IPS-15b (cell line): ENCODE data around the gene LRRC51.

ENCODE experiments used
- H3K27me3 ChIP-seq: one replicate; pipeline ENCODE4 v1.6.1; 2013; ENCODE audit warnings: low read length; ENCODE audit not compliant: control insufficient read depth, insufficient read depth
- H3K36me3 ChIP-seq: one replicate; pipeline ENCODE4 v1.6.1; 2013; ENCODE audit warnings: low read length; ENCODE audit not compliant: control insufficient read depth, insufficient read depth
- H3K4me1 ChIP-seq: one replicate; pipeline ENCODE4 v1.6.1; 2013; ENCODE audit warnings: mild to moderate bottlenecking, low read length; ENCODE audit not compliant: control insufficient read depth, insufficient read depth
- H3K4me3 ChIP-seq: one replicate; pipeline ENCODE4 v1.5.1; 2013; ENCODE audit warnings: low read depth, low read length
- H3K9ac ChIP-seq: one replicate; pipeline ENCODE4 v1.6.1; 2013; ENCODE audit warnings: low read depth, mild to moderate bottlenecking, low read length
- H3K9me3 ChIP-seq: one replicate; pipeline ENCODE4 v1.6.1; 2013; ENCODE audit warnings: mild to moderate bottlenecking, low read length; ENCODE audit not compliant: control insufficient read depth, insufficient read depth

Gene LRRC51

GRCh38 chr11:72080326-72081183 lies at the start of gene LRRC51, which contains the start of gene NUMA1:
LRRC51 (plus strand) TSS chr11:72080850; CDS start chr11:72089084, 8,234 bp downstream.
NUMA1 (minus strand) TSS chr11:72080542; CDS start chr11:72035943, 44,599 bp downstream.
- Histone ChIP-seq H3K4me1 (no peaks in the 10 kb centered on the region), H3K9ac (peak within 1 kb of the TSS; percentile 88), H3K36me3 (no peaks in the 10 kb centered on the region), H3K27me3 (no peaks in the 10 kb centered on the region), H3K9me3 (no peaks in the 10 kb centered on the region), H3K4me3 (peak within 1 kb of the TSS; percentile 82)

GRCh38 chr11:72036687-72037086 lies 44.0 kb upstream of the LRRC51 start:
- Histone ChIP-seq H3K9me3 (no peaks in the 10 kb centered on the region), H3K27me3 (no peaks in the 10 kb centered on the region), H3K4me3 (no peak overlapping the region), H3K4me1 (peaks cover 23% of the 10 kb centered on the region), H3K36me3 (peaks cover 6% of the 10 kb centered on the region), H3K9ac (no peak overlapping the region)

GRCh38 chr11:72037554-72038311 lies 42.9 kb upstream of the LRRC51 start:
- Histone ChIP-seq H3K36me3 (peaks cover 6% of the 10 kb centered on the region), H3K9me3 (no peaks in the 10 kb centered on the region), H3K4me3 (no peak overlapping the region), H3K4me1 (peaks cover 32% of the 10 kb centered on the region), H3K9ac (no peak overlapping the region), H3K27me3 (no peaks in the 10 kb centered on the region)

- Histone ChIP-seq H3K9ac (no peak overlapping the region), H3K9me3 (no peaks in the 10 kb centered on the region), H3K36me3 (peaks cover 6% of the 10 kb centered on the region), H3K27me3 (no peaks in the 10 kb centered on the region), H3K4me3 (no peak overlapping the region), H3K4me1 (peaks cover 32% of the 10 kb centered on the region)
Observed at GRCh38 chr11:72038491-72038890, 42.2 kb upstream of the LRRC51 start.

- Histone ChIP-seq H3K9me3 (no peaks in the 10 kb centered on the region), H3K4me1 (peaks cover 32% of the 10 kb centered on the region), H3K36me3 (no peaks in the 10 kb centered on the region), H3K27me3 (no peaks in the 10 kb centered on the region), H3K9ac (no peak overlapping the region), H3K4me3 (no peak overlapping the region)
Observed at GRCh38 chr11:72039031-72039855, 41.4 kb upstream of the LRRC51 start.

- peak overlapping the region; percentile 30 for H3K4me3 ChIP-seq
- H3K27me3 ChIP-seq, result no peaks in the 10 kb centered on the region
- no peaks in the 10 kb centered on the region for H3K36me3 ChIP-seq
- H3K4me1 ChIP-seq, result peaks cover 32% of the 10 kb centered on the region
- H3K9me3 ChIP-seq, result no peaks in the 10 kb centered on the region
- peak overlapping the region; percentile 28 for H3K9ac ChIP-seq
Observed at GRCh38 chr11:72039856-72040401, 40.7 kb upstream of the LRRC51 start.

GRCh38 chr11:72040491-72041363 lies 39.9 kb upstream of the LRRC51 start:
- Histone ChIP-seq H3K9me3 (no peaks in the 10 kb centered on the region), H3K9ac (peak overlapping the region; percentile 28), H3K36me3 (peaks cover under 1% of the 10 kb centered on the region), H3K4me3 (peak overlapping the region; percentile 30), H3K4me1 (peaks cover 32% of the 10 kb centered on the region), H3K27me3 (no peaks in the 10 kb centered on the region)

GRCh38 chr11:72041364-72042063 lies 39.1 kb upstream of the LRRC51 start:
- Histone ChIP-seq H3K36me3 (peaks cover 4% of the 10 kb centered on the region), H3K9me3 (no peaks in the 10 kb centered on the region), H3K27me3 (no peaks in the 10 kb centered on the region), H3K4me3 (peak overlapping the region; percentile 30), H3K4me1 (peaks cover 32% of the 10 kb centered on the region), H3K9ac (peak overlapping the region; percentile 48)

- peaks cover 29% of the 10 kb centered on the region for H3K4me1 ChIP-seq
Observed at GRCh38 chr11:72042064-72042745, 38.4 kb upstream of the LRRC51 start.

GRCh38 chr11:72045849-72046248 lies 34.8 kb upstream of the LRRC51 start:
- no peak overlapping the region for H3K9ac ChIP-seq
- H3K4me1 ChIP-seq, result peaks cover 10% of the 10 kb centered on the region
- no peaks in the 10 kb centered on the region for H3K9me3 ChIP-seq
- H3K36me3 ChIP-seq, result peaks cover 4% of the 10 kb centered on the region
- H3K4me3 ChIP-seq, result no peak overlapping the region
- no peaks in the 10 kb centered on the region for H3K27me3 ChIP-seq

More at GRCh38 chr11:72042064-72042745, 38.4 kb upstream of the LRRC51 start:
- Histone ChIP-seq H3K9ac (peak overlapping the region; percentile 48), H3K9me3 (no peaks in the 10 kb centered on the region), H3K36me3 (peaks cover 4% of the 10 kb centered on the region), H3K27me3 (no peaks in the 10 kb centered on the region), H3K4me3 (peak overlapping the region; percentile 30)
